ENCODE data around the gene CTTNBP2. TPM values are rescaled to one million over a fixed set of nuclear protein-coding genes. Genes with fewer than 3 reads are reported as not detected.

Gene CTTNBP2
- polyA plus RNA-seq, 2 of the 4 experiments (the other 2 are of a cell fraction): 0.18 to 0.25 TPM

- Histone ChIP-seq H3K4me3 (no peak overlapping the region), H3K9me3 (no peaks in the 10 kb centered on the region), H3K4me2 (no peak overlapping the region), H3K27ac (no peak overlapping the region), H3K4me1 (no peaks in the 10 kb centered on the region)
- DNase-seq (ENCODE audit: low read depth in 1 of 2, low spot score in 1 of 2) (no peak), ATAC-seq (no peak), FAIRE-seq (no peak)
- TF ChIP-seq MAZ (IDR thresholded peaks at IDR 0.05; ENCODE audit: borderline replicate concordance, low read depth, low read length) (no peak), TP53 (CRISPR knock-in tag; IDR thresholded peaks at IDR 0.05) (no peak), EP300 (IDR thresholded peaks at IDR 0.05) (no peak), RCOR1 (IDR thresholded peaks at IDR 0.05; ENCODE audit: low read depth, low read length) (no peak), KDM5A (IDR thresholded peaks at IDR 0.05) (no peak), FOSL2 (IDR thresholded peaks at IDR 0.05) (no peak), FOSL2 (CRISPR knock-in tag; IDR thresholded peaks at IDR 0.05) (no peak), HOXA7 (CRISPR knock-in tag; IDR thresholded peaks at IDR 0.05) (no peak), GATA3 (IDR thresholded peaks at IDR 0.05; ENCODE audit: borderline replicate concordance) (no peak), PHF8 (IDR thresholded peaks at IDR 0.05; ENCODE audit: borderline replicate concordance, low read depth) (no peak), NPAS2 (CRISPR knock-in tag; IDR thresholded peaks at IDR 0.05; ENCODE audit: borderline replicate concordance) (no peak), CBX8 (IDR thresholded peaks at IDR 0.05) (no peak)
- ChIA-PET POLR2A (no interaction called here), CTCF (no interaction called here)
- WGBS (ENCODE audit: missing lambda C conversion rate): 3% methylated on average over 1 of the region's 1 CpG
These were observed 72.4 kb downstream of the CTTNBP2 start for GRCh38 chr7:117800841-117801240.

GRCh38 chr7:117800406-117800805, 72.8 kb downstream of the CTTNBP2 start:
- Histone ChIP-seq H3K4me1 (no peaks in the 10 kb centered on the region), H3K9me3 (no peaks in the 10 kb centered on the region), H3K4me3 (no peak overlapping the region), H3K4me2 (no peak overlapping the region), H3K27ac (no peak overlapping the region)
- WGBS (ENCODE audit: missing lambda C conversion rate): 7% methylated on average over 3 of the region's 3 CpGs
- DNase-seq (ENCODE audit: low read depth in 1 of 2, low spot score in 1 of 2): no peak
- ChIA-PET POLR2A (no interaction called here), CTCF (no interaction called here)
- TF ChIP-seq MYC (IDR thresholded peaks at IDR 0.05; ENCODE audit: borderline replicate concordance, low read length) (no peak), JUN (IDR thresholded peaks at IDR 0.05) (no peak), SMC3 (IDR thresholded peaks at IDR 0.05) (no peak), HDAC2 (IDR thresholded peaks at IDR 0.05) (no peak), EHMT2 (IDR thresholded peaks at IDR 0.05; ENCODE audit: low read depth) (no peak), CBX8 (IDR thresholded peaks at IDR 0.05) (no peak), FOSL2 (IDR thresholded peaks at IDR 0.05) (no peak), FOSL2 (CRISPR knock-in tag; IDR thresholded peaks at IDR 0.05) (no peak), HES2 (IDR thresholded peaks at IDR 0.05) (no peak), FOSB (CRISPR knock-in tag; IDR thresholded peaks at IDR 0.05) (no peak), PBX3 (IDR thresholded peaks at IDR 0.05) (no peak), HOXB5 (CRISPR knock-in tag; IDR thresholded peaks at IDR 0.05) (no peak), GATA3 (IDR thresholded peaks at IDR 0.05; ENCODE audit: borderline replicate concordance) (no peak), RCOR1 (IDR thresholded peaks at IDR 0.05; ENCODE audit: low read depth, low read length) (no peak), RAD21 (conservative IDR thresholded peaks at IDR 0.05 in 1 of 2, IDR thresholded peaks at IDR 0.05 in 1 of 2) (no peak), JUNB (IDR thresholded peaks at IDR 0.05) (no peak)
- no peak for ATAC-seq
- FAIRE-seq: no peak

- WGBS (ENCODE audit: missing lambda C conversion rate): 0% methylated on average over 1 of the region's 1 CpG
- ChIA-PET CTCF (interaction anchor here (1.7 kb wide), 1 partner anchor 9 kb away, joined by 4 read pairs; no protein-coding TSS in a partner anchor), POLR2A (no interaction called here)
- Histone ChIP-seq H3K4me1 (no peaks in the 10 kb centered on the region), H3K4me2 (no peak overlapping the region), H3K9me3 (no peaks in the 10 kb centered on the region), H3K4me3 (no peak overlapping the region), H3K27ac (no peak overlapping the region)
- no peak for ATAC-seq
- no peak for DNase-seq (ENCODE audit: low read depth in 1 of 2, low spot score in 1 of 2)
- FAIRE-seq: no peak
- TF ChIP-seq HOXB5 (CRISPR knock-in tag; IDR thresholded peaks at IDR 0.05) (no peak), BHLHE40 (IDR thresholded peaks at IDR 0.05; ENCODE audit: low read depth, low read length) (no peak), ZNF302 (CRISPR knock-in tag; IDR thresholded peaks at IDR 0.05) (no peak), ATOH8 (CRISPR knock-in tag; IDR thresholded peaks at IDR 0.05; ENCODE audit: low read depth) (no peak), ZSCAN20 (CRISPR knock-in tag; IDR thresholded peaks at IDR 0.05) (no peak), CBX8 (IDR thresholded peaks at IDR 0.05) (no peak), MAZ (IDR thresholded peaks at IDR 0.05; ENCODE audit: borderline replicate concordance, low read depth, low read length) (no peak), ELK1 (IDR thresholded peaks at IDR 0.05; ENCODE audit: low read depth, low read length) (no peak), PBX3 (IDR thresholded peaks at IDR 0.05) (no peak), NPAS2 (CRISPR knock-in tag; IDR thresholded peaks at IDR 0.05; ENCODE audit: borderline replicate concordance) (no peak), RNF2 (IDR thresholded peaks at IDR 0.05; ENCODE audit: borderline replicate concordance, low read depth) (no peak)
These were observed 76.4 kb downstream of the CTTNBP2 start for GRCh38 chr7:117796889-117797288.

Measured in A549 (cell line).